ENCODE results near the gene TRAK1. TPM values are rescaled to one million over a fixed set of nuclear protein-coding genes. Genes with fewer than 3 reads are reported as not detected.

The TRAK1 gene
- total RNA-seq, 1 experiment from 2014 or later = 41.0 TPM

DNA sequence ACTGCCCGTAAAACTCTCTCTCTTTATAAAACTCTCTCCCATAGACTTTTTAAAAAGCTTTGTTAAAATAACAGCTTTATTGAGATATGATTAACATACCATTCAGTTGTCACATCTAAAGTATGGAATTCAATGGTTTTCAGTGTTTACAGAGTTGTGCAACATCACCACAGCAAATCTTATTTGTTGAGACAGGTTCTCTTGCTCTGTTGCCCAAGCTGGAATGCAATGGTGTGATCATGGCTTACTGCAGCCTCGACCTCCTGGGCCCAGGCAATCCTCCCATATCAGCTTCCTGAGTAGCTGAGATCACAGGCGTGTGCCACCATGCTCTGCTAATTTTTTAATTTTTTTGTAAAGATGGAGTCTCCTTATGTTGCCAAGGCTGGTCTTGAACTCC lies 35.9 kb upstream of the TRAK1 start:
- DNase-seq (ENCODE audit: low spot score) = no peak
- H3K4me1 Mint-ChIP-seq = peaks cover 66% of the 10 kb centered on the region
- CTCF ChIA-PET = no interaction called here

More for the DNA sequence above, 35.9 kb upstream of the TRAK1 start:
- Mint-ChIP-seq H3K36me3 (no peaks in the 10 kb centered on the region), H3K27ac (peak overlapping the region; percentile 5; the same call in 1 of the 2 replicates), H3K9me3 (no peaks in the 10 kb centered on the region), H3K4me3 (no peak overlapping the region), H3K27me3 (ENCODE audit: low read depth) (no peaks in the 10 kb centered on the region)
- TF ChIP-seq, protein P1, sequence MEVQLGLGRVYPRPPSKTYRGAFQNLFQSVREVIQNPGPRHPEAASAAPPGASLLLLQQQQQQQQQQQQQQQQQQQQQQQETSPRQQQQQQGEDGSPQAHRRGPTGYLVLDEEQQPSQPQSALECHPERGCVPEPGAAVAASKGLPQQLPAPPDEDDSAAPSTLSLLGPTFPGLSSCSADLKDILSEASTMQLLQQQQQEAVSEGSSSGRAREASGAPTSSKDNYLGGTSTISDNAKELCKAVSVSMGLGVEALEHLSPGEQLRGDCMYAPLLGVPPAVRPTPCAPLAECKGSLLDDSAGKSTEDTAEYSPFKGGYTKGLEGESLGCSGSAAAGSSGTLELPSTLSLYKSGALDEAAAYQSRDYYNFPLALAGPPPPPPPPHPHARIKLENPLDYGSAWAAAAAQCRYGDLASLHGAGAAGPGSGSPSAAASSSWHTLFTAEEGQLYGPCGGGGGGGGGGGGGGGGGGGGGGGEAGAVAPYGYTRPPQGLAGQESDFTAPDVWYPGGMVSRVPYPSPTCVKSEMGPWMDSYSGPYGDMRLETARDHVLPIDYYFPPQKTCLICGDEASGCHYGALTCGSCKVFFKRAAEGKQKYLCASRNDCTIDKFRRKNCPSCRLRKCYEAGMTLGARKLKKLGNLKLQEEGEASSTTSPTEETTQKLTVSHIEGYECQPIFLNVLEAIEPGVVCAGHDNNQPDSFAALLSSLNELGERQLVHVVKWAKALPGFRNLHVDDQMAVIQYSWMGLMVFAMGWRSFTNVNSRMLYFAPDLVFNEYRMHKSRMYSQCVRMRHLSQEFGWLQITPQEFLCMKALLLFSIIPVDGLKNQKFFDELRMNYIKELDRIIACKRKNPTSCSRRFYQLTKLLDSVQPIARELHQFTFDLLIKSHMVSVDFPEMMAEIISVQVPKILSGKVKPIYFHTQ (CRISPR knock-in tag; IDR thresholded peaks at IDR 0.05) = no peak
- no peak for TF ChIP-seq IRF2 (CRISPR knock-in tag; IDR thresholded peaks at IDR 0.05; ENCODE audit: borderline replicate concordance, low read depth)
- no peak for TF ChIP-seq ZNF423 (CRISPR knock-in tag; IDR thresholded peaks at IDR 0.05)
- TF ChIP-seq SP1 (CRISPR knock-in tag; conservative IDR thresholded peaks at IDR 0.05) = no peak
- TF ChIP-seq, protein P2, sequence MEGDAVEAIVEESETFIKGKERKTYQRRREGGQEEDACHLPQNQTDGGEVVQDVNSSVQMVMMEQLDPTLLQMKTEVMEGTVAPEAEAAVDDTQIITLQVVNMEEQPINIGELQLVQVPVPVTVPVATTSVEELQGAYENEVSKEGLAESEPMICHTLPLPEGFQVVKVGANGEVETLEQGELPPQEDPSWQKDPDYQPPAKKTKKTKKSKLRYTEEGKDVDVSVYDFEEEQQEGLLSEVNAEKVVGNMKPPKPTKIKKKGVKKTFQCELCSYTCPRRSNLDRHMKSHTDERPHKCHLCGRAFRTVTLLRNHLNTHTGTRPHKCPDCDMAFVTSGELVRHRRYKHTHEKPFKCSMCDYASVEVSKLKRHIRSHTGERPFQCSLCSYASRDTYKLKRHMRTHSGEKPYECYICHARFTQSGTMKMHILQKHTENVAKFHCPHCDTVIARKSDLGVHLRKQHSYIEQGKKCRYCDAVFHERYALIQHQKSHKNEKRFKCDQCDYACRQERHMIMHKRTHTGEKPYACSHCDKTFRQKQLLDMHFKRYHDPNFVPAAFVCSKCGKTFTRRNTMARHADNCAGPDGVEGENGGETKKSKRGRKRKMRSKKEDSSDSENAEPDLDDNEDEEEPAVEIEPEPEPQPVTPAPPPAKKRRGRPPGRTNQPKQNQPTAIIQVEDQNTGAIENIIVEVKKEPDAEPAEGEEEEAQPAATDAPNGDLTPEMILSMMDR (IDR thresholded peaks at IDR 0.05) = no peak
- no peak for TF ChIP-seq PRRX2 (CRISPR knock-in tag; IDR thresholded peaks at IDR 0.05)
- TF ChIP-seq GRHL2 (CRISPR knock-in tag; IDR thresholded peaks at IDR 0.05; ENCODE audit: insufficient replicate concordance, severe bottlenecking) = no peak
- TF ChIP-seq ATF1 (CRISPR knock-in tag; IDR thresholded peaks at IDR 0.05) = no peak
- no peak for TF ChIP-seq ZNF219 (CRISPR knock-in tag; IDR thresholded peaks at IDR 0.05; ENCODE audit: borderline replicate concordance)
- TF ChIP-seq, protein P3, sequence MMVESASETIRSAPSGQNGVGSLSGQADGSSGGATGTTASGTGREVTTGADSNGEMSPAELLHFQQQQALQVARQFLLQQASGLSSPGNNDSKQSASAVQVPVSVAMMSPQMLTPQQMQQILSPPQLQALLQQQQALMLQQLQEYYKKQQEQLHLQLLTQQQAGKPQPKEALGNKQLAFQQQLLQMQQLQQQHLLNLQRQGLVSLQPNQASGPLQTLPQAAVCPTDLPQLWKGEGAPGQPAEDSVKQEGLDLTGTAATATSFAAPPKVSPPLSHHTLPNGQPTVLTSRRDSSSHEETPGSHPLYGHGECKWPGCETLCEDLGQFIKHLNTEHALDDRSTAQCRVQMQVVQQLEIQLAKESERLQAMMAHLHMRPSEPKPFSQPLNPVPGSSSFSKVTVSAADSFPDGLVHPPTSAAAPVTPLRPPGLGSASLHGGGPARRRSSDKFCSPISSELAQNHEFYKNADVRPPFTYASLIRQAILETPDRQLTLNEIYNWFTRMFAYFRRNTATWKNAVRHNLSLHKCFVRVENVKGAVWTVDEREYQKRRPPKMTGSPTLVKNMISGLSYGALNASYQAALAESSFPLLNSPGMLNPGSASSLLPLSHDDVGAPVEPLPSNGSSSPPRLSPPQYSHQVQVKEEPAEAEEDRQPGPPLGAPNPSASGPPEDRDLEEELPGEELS (CRISPR knock-in tag; IDR thresholded peaks at IDR 0.05) = no peak
- TF ChIP-seq MXD4 (CRISPR knock-in tag; IDR thresholded peaks at IDR 0.05; ENCODE audit: borderline replicate concordance) = no peak
- TF ChIP-seq, protein P4, sequence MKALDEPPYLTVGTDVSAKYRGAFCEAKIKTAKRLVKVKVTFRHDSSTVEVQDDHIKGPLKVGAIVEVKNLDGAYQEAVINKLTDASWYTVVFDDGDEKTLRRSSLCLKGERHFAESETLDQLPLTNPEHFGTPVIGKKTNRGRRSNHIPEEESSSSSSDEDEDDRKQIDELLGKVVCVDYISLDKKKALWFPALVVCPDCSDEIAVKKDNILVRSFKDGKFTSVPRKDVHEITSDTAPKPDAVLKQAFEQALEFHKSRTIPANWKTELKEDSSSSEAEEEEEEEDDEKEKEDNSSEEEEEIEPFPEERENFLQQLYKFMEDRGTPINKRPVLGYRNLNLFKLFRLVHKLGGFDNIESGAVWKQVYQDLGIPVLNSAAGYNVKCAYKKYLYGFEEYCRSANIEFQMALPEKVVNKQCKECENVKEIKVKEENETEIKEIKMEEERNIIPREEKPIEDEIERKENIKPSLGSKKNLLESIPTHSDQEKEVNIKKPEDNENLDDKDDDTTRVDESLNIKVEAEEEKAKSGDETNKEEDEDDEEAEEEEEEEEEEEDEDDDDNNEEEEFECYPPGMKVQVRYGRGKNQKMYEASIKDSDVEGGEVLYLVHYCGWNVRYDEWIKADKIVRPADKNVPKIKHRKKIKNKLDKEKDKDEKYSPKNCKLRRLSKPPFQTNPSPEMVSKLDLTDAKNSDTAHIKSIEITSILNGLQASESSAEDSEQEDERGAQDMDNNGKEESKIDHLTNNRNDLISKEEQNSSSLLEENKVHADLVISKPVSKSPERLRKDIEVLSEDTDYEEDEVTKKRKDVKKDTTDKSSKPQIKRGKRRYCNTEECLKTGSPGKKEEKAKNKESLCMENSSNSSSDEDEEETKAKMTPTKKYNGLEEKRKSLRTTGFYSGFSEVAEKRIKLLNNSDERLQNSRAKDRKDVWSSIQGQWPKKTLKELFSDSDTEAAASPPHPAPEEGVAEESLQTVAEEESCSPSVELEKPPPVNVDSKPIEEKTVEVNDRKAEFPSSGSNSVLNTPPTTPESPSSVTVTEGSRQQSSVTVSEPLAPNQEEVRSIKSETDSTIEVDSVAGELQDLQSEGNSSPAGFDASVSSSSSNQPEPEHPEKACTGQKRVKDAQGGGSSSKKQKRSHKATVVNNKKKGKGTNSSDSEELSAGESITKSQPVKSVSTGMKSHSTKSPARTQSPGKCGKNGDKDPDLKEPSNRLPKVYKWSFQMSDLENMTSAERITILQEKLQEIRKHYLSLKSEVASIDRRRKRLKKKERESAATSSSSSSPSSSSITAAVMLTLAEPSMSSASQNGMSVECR (CRISPR knock-in tag; IDR thresholded peaks at IDR 0.05; ENCODE audit: borderline replicate concordance) = no peak
- TF ChIP-seq RORB (CRISPR knock-in tag; IDR thresholded peaks at IDR 0.05) = no peak
- TF ChIP-seq, protein P5, sequence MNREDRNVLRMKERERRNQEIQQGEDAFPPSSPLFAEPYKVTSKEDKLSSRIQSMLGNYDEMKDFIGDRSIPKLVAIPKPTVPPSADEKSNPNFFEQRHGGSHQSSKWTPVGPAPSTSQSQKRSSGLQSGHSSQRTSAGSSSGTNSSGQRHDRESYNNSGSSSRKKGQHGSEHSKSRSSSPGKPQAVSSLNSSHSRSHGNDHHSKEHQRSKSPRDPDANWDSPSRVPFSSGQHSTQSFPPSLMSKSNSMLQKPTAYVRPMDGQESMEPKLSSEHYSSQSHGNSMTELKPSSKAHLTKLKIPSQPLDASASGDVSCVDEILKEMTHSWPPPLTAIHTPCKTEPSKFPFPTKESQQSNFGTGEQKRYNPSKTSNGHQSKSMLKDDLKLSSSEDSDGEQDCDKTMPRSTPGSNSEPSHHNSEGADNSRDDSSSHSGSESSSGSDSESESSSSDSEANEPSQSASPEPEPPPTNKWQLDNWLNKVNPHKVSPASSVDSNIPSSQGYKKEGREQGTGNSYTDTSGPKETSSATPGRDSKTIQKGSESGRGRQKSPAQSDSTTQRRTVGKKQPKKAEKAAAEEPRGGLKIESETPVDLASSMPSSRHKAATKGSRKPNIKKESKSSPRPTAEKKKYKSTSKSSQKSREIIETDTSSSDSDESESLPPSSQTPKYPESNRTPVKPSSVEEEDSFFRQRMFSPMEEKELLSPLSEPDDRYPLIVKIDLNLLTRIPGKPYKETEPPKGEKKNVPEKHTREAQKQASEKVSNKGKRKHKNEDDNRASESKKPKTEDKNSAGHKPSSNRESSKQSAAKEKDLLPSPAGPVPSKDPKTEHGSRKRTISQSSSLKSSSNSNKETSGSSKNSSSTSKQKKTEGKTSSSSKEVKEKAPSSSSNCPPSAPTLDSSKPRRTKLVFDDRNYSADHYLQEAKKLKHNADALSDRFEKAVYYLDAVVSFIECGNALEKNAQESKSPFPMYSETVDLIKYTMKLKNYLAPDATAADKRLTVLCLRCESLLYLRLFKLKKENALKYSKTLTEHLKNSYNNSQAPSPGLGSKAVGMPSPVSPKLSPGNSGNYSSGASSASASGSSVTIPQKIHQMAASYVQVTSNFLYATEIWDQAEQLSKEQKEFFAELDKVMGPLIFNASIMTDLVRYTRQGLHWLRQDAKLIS (CRISPR knock-in tag; IDR thresholded peaks at IDR 0.05; ENCODE audit: borderline replicate concordance) = no peak
- POLR2A ChIA-PET = no interaction called here
- no peak for ATAC-seq
